Measurements from ENCODE around the gene STH.

STH gene

DNA sequence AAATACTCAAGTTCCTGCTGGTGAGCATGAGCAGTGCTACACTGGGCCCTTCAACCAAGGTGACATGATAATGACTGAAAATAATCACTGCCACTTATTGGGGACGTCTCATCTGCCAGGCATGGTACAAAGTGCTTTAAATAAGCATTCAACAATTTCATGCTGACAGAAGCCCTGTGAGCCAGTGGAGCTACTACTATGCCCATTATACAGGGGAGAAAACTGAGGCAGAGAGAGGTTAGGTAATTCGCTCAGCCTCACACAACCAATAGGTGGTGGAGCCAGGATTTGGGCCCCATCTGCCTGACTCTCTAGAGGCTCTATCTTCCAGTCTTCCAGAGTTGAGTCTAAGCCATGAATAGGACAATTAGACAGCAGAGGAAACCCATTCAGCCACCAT lies 30.3 kb upstream of the STH start:
- DNase-seq, result no peak

DNA sequence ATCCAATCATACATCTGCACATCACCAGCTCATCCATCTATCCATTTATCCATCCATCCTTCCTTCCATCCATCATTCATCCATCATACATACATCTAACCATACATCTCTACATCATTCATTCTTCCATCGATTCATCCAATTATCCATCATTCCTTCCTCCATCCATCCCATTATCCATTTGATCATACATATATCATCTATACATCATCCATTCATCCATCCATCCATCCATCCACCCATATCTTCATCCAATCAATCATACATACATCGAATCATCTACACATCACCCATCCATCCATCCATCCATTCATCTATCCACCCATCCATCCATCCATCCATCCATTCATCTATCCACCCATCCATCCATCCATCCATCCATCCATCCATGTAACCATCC lies 29.3 kb upstream of the STH start:
- DNase-seq, result no peak

DNA sequence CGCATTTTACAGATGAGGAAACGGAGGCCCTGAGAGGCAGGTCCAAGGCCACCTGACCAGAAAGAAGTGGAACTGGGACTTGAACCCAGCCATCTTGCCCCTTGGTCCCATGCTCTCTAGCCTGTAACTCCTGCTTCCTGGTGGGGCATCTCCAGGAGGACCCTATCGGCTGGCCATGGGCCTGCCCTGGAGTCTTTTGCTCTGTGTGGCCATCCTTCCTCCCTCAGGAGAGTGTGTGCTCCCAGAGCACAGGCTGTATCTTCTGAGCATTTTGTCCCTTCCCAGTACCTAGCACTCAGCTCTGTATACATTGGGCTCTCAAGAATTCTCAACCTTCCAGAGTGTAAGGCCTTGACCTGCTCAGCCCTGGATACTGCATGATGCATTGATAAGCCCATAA lies 28.4 kb upstream of the STH start:
- DNase-seq, result no peak

DNA sequence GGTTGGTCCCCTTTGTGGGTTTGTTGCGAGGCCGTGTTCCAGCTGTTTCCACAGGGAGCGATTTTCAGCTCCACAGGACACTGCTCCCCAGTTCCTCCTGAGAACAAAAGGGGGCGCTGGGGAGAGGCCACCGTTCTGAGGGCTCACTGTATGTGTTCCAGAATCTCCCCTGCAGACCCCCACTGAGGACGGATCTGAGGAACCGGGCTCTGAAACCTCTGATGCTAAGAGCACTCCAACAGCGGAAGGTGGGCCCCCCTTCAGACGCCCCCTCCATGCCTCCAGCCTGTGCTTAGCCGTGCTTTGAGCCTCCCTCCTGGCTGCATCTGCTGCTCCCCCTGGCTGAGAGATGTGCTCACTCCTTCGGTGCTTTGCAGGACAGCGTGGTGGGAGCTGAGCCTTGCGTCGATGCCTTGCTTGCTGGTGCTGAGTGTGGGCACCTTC lies 27.3 kb upstream of the STH start:
- DNase-seq, result no peak

DNA sequence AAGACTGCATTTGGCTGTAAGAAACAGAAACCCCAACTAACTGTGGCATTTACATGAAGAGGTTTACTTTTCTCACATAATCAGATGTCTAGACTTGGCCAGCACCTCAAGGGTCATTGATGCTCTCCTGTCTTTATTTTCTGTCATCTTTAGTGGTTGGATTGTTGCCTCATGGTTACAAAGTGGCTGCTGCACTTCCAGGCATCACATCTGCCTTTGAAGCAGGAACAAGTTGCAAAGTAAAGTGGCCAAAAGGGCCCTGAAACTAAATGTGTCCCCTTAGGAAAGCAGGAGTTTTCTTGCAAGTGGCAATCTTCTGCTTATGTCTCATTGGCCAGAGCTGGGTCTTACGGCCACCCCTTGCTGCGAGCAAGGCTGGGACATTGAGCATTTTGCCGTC lies 26.5 kb upstream of the STH start:
- DNase-seq, result no peak

DNA sequence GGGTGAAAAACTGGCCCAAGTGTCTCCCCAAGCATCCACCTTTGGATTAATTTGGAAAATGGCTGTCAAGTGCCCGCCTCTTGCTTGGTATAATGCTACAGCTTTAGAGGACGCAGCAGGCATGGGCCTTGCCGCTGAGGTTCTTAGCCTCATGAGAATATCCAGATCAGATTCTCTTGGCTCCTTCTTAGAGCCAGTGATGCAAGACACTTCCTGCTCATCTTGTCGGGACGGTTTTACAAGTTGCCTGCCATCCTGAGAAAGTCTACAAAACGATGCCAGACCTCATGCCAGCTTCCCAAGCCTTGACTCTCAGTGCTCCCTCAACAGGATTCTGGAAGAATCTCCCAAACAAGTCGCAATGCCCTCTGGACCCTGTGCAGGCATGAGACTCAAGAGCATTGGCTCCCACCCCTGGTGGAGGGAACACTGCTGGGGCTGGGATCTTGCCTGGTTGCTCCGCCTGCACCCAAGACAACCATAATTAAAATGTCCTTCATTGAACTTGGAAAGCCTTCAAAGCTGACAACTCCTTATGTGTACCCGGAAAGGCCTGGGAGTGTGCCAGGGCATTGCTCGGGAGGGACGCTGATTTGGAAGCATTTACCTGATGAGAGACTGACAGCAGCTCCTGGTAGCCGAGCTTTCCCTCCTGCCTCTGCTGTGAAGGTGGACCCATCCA lies 25.8 kb upstream of the STH start:
- DNase-seq, result no peak

DNA sequence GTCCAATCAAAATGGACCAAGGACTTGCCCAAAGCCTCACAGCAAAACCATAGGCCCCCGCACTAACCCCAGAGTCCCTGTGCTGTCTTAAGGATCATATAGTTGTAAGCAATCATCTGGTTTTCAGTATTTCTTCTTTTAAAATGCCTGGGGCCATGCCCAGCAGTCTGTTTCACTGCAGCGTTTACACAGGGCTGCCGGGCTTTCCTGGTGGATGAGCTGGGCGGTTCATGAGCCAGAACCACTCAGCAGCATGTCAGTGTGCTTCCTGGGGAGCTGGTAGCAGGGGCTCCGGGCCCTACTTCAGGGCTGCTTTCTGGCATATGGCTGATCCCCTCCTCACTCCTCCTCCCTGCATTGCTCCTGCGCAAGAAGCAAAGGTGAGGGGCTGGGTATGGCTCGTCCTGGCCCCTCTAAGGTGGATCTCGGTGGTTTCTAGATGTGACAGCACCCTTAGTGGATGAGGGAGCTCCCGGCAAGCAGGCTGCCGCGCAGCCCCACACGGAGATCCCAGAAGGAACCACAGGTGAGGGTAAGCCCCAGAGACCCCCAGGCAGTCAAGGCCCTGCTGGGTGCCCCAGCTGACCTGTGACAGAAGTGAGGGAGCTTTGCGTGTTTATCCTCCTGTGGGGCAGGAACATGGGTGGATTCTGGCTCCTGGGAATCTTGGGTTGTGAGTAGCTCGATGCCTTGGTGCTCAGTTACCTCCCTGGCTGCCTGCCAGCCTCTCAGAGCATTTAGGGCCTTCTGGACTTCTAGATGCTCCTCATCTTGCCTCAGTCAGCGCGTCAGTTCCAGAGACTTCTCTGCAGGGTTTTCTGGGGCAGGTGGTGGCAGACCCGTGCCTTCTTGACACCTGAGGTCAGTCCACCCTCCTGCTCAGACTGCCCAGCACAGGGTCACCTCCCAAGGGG lies 24.8 kb upstream of the STH start:
- DNase-seq, result no peak

DNA sequence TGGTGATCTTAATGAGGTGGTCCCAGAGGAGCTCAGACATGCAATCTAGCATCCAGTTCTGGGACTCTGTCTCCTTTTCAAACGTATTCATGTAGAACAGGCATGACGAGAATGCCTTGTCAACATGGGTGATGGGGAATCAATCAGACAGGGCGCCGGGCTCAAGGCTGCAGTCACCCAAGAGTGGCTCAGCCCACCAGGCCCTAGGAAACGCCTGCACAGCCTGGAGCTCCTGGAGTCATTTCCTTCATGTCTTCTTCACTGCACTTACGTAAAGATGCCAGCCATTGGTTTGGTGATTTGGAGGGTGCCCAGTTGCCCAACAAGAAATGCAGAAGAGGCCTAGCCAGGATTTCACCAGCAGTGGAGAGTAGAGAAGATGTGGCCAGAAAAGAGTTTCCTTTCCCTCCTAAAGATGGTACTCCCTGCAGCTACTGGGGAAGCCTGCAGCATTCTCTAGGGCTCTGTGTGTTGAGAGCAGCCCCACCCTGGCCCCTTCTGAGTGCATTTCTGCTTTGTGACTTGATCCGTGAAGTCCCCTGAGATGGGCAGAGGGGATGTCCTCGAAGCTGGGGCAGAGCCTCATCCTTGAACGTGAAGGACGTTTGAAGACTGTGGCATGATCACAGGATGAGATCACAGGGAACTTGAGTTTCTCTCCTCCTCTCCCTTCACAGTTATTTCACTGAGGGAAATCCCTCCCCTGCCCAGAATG lies 24.0 kb upstream of the STH start:
- no peak for DNase-seq

DNA sequence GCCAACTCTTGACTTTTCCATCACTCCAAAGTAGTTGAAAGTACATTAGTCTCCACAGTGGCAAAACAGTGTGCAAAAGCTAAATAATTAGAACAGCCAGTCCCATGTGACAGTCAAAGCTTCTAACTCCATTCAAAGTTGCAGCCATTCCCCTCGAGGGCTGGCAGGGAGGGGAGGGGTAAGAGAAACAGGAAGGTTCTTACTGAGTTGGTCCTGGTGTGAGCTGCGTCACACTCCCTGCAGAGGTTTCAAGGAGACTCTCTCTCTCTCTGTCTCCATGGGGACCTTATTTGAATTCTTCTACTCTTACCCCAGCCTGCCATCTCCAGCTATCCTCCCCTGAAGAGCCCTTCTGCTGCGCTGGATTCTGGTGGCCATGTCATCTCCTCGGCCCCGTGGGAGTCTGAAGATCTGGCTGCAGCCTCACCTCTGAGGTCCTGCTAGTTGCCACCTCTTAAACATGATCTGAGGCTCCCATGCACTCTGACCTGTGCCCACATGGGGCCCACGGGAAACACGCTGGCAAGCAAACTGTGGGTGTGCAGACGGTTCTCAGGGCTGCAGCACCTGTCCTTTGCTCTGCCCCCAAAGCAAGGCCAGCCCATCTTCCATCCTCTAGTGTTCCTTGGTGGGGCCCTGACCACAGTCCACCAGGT lies 23.3 kb upstream of the STH start:
- DNase-seq, result no peak

DNA sequence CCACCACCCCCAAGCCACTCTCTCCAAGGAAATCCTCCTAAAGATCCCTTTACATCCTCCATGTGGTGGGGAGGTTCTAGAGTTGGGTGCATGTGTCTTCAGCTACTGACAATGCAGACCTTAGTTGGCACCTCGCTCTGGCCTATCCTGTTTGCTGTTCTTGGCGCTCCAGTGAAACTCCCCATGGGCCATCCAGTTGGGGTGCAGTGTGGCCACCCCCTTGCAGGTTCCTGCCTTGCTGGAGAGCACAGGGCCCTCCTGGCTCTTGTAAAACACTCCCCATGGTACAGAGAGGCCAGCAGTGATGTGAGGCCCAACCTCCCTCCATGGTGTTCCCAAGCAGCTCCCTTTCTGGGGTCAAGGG lies 22.7 kb upstream of the STH start:
- no peak for DNase-seq

DNA sequence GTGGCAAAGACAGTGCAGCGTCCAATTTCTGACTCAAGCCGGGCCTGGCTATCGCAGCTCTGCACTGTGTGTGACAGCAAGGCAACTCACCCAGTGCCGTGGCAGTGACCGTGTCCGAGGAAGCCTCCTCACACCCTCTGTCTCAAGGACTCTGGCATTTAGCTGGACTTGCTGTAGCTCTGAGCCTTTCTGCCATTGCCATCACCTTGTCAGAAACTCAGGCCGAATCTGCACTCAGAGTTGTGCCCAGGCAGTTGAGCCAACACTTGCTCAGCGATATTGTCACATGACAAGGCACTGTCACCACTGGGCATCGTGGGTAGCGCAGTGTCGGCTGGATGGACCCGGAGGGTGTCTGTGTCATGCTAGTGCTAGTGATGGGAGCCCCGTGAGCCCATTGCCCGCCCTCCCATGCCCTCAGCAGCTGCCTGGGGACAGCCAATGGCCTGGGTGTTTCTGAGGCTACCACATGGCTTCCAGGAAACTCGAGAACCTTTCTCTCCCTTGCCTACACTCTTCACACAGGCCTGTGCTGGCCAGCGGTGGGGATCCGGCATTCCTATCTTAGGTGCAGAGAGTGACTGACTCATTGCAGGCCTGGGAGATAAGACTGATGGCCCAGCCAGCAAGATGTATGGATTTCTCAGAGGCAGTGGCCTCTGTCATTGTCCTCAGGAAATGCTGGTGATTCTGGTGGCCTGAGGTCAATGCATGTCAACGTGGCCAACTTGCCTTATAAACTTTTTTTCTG lies 22.1 kb upstream of the STH start:
- no peak for DNase-seq

DNA sequence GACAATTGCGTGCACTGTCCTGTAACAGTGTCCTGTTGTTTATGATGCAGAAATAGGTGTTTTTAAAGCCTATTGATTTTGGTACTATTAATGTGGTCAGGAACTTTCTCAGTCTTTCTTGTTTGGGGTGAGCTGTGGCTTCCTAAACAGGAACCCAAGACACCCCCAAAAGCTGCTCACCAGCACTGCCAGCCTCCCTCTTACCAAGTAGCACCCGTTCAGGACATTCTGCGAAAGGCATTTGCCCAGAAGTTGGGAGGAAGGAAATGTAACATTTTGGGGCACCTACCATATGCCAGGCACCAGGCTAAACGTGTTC lies 21.6 kb upstream of the STH start:
- no peak for DNase-seq

DNA sequence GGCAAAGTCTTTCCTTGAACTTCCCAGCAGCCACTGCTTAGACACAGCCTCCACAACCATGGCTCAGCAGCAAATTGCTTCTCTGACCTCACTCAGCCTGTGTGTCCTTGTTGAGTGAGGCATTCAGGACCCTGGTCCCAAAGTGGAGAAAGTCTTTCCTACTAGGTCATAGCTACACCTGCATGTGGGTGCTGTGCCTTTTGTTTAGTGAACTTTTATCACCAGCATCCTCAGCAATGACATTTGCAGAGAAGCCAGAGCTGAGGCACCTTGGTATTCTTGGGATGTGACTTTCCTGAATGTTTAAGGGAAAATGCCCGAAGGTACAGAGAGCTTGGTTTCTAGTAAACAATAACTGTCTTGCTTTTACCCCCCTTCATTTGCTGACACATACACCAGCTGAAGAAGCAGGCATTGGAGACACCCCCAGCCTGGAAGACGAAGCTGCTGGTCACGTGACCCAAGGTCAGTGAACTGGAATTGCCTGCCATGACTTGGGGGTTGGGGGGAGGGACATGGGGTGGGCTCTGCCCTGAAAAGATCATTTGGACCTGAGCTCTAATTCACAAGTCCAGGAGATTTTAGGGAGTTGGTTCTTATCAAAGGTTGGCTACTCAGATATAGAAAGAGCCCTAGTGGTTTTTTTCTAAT lies 20.9 kb upstream of the STH start:
- no peak for DNase-seq

DNA sequence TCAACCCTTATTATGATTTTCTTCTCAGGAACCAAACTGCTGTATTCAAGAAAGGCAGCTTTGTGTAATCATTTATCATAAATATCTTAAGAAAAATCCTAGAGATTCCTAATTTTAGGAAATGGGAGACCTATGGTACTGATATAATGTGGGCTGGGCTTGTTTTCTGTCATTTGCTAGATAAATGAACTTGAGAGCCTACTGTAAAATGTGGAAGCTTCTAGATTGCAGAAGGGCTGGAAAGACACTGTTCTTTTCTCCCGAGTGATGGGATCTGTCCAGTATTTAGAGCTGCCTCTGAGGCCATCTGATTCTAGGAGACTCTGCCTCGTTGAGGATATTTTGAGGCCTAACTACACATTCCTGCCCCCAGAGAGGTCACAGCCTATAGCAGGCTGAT lies 19.9 kb upstream of the STH start:
- no peak for DNase-seq

DNA sequence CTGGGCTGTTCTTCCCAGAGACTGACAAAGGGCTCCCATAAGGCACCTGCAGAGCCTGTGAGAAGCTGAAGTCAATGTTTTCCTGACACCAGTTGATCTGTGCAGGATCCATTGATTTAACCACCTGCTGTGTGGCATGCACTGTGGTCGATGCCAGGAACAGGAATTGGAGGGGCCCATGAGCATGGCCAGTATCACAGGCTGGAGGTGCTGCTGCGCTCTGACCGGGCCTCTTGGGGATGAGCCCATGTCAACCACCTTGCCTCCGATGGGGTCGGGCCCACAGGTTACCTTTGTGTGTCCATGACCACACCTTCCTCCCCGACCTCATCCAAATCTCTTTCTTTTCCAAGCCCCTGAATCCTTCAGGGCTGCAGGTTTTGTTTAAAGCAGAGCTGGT lies 18.2 kb upstream of the STH start:
- no peak for DNase-seq

DNA sequence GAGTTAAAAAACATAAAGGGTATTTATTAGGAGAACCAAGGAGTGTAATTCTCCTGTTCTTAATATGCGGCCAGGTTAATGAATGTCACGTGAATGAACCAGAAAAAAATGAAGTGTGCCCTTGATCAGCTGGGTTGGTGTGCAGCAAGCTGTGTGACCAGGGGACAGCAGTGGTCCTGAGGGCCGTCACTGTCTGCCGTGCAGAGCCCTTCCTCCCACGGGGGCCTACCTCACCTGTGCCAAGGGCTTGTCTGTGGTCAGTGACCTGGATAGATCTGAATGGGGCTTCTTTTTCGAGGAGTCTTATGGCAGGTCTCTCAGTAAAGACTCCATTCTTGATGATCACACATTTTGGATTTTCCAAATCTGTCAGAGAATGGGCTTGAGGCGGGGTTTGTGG lies 17.7 kb upstream of the STH start:
- no peak for DNase-seq

DNA sequence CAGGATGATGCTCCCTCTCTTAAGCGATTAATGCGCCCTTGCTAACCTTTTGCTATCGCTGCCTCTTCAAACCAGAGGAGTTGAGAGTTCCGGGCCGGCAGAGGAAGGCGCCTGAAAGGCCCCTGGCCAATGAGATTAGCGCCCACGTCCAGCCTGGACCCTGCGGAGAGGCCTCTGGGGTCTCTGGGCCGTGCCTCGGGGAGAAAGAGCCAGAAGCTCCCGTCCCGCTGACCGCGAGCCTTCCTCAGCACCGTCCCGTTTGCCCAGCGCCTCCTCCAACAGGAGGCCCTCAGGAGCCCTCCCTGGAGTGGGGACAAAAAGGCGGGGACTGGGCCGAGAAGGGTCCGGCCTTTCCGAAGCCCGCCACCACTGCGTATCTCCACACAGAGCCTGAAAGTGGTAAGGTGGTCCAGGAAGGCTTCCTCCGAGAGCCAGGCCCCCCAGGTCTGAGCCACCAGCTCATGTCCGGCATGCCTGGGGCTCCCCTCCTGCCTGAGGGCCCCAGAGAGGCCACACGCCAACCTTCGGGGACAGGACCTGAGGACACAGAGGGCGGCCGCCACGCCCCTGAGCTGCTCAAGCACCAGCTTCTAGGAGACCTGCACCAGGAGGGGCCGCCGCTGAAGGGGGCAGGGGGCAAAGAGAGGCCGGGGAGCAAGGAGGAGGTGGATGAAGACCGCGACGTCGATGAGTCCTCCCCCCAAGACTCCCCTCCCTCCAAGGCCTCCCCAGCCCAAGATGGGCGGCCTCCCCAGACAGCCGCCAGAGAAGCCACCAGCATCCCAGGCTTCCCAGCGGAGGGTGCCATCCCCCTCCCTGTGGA lies 16.0 kb upstream of the STH start:
- no peak for DNase-seq

DNA sequence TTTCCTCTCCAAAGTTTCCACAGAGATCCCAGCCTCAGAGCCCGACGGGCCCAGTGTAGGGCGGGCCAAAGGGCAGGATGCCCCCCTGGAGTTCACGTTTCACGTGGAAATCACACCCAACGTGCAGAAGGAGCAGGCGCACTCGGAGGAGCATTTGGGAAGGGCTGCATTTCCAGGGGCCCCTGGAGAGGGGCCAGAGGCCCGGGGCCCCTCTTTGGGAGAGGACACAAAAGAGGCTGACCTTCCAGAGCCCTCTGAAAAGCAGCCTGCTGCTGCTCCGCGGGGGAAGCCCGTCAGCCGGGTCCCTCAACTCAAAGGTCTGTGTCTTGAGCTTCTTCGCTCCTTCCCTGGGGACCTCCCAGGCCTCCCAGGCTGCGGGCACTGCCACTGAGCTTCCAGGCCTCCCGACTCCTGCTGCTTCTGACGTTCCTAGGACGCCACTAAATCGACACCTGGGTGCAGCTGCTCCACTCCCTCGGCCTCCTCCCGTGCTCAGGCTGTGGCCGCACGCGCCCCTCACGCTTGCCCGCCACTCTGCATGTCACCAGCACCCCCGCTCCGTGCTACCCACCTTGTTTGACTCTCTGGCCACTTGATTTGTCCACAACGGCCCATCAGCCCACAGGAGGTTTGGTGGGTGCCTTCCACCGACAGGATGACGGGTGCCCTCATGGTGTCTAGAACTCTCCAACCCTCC lies 15.3 kb upstream of the STH start:
- no peak for DNase-seq

DNA sequence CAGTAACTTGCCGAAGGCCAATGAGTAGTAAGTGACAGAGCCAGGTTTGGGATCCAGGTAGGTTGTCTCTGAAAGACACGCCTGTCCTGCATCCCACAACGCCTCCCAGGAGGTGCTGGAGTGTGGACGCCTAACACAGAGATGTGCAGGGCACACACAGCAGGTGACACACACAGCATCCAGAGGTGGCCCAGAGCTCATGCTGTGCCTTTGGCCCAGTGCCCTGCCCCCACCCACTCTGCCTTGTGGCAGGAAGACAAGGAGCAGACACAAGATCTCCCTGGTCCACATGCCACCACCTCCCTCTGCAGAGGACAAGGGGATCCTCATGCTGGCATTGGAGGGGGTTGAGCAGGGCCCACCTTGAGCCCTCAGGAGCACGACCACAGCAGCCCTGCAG lies 14.7 kb upstream of the STH start:
- DNase-seq, result no peak

DNA sequence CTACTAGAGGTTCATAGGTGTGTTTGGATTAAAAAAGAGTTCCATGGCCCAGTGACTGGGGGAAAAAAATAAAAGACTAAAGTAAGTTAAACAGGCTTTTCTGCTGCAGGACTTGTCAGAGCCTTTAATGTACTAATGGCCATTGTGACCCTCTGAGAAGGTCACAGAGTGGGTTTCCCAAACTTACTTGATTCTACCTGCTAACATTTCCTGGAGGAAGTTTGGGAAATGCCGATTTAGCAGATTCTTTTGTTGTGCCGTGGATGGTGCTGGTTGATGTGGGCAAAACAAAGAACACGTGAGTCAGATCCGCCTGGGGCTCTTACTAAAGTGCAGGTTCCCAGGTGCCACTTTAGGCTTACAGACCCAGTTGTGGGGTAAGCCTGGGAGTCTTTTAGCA lies 13.6 kb upstream of the STH start:
- no peak for DNase-seq

DNA sequence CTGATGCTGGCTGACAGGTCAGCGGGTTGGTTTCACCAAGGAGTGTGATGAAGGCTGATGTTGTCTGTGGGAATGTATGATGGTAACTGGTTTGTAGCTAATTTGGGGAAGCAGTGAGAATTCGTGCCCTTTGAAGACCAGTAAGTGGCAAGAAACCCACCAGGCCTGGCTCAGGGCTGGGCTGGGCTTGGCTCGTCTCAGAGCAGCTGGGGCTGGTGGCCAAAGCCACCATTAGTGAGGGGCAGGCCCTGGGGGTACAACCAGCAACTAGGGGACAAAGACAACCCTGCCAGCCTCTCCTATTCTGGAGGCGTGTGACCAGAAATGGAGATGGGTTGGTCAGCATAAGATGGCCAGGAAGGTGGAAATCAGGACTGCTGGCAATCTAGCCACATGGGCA lies 13.0 kb upstream of the STH start:
- DNase-seq, result no peak

Measured in NCI-H1436 (cell line).